ENCODE data around the gene KCNQ1.

Gene KCNQ1

DNA sequence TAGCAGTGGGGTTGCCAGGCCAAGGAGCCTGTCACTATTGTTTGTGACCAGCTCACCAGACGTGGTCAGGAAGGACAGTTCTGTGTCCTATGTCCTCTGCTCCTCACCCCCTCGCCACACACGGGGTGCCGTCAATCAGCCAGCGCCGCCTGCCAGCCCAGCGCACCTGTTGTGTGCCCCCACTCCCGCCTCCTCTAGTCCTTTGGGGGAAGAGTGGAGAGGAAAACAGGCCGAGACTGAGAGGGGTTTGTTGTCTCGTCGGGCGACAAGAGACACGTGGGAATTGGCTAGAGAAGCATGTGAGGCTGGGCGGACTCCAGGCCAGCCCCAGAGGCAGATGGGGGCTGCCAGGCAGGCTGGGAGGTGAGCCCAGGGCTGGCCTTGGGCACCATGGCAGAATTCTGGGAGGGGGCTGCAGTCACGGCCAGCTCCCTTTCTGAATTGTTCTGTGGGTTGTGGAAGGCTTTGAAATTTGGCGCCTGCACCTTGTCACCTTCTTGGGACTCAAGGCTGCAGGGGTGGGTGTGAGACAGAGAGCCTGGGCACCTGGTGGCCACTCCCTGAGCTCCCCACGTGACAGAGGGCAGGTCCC is 258.1 kb downstream of the KCNQ1 start:
- Histone ChIP-seq H3K9ac (ENCODE audit: low read length) (no peak overlapping the region), H3K27ac (ENCODE audit: low read depth, low read length) (no peak overlapping the region), H3K36me3 (ENCODE audit: control insufficient read depth, insufficient read depth, low read length) (no peaks in the 10 kb centered on the region), H3K4me3 (ENCODE audit: low read depth, low read length) (no peak overlapping the region), H3K4me1 (ENCODE audit: control insufficient read depth, insufficient read depth, low read length) (peaks cover 25% of the 10 kb centered on the region), H3K9me3 (ENCODE audit: control insufficient read depth, insufficient read depth, low read depth, low read length) (peaks cover 10% of the 10 kb centered on the region), H3K27me3 (ENCODE audit: control insufficient read depth, insufficient read depth, low read length) (peaks cover 61% of the 10 kb centered on the region)

DNA sequence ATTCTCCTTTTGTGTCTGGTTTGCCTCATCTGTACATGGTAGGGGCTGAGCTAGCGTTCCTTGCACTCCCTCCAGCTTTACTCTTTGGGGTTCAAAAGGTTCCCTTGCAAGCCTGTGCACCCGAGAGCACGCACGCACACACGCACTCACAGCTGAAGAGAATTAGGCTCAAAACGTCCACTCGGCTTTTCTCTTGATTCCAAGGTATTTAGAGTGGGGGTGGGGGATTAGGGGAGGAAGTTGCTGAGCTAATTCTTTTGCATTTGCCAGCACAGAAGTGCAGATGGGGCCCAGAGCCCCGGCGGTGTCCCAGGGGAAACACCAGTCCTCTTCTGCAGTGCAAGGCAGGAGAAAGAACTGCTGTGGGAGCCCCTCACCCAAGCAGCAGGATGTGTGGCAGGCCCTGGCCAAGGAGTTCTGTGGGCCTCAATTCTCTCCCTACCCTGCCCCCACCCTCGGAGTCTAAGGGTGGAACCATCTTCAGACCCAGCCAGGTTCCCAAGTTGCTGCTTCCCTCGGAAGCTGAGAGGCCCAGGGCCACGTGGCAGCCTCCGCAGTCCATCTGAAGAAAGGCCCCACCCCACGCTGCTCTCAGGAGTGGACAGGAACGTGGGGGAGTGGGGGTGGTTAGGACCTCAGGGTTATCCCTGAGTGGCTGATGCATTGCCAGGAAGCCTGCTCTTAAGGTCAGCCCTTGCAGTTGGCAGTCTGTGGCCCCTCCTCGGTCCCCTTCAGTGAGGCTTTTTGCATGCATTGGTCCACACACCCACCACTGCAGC is 258.7 kb downstream of the KCNQ1 start:
- no peak overlapping the region for H3K4me3 ChIP-seq (ENCODE audit: low read depth, low read length)
- H3K27ac ChIP-seq (ENCODE audit: low read depth, low read length) = no peak overlapping the region
- peaks cover 10% of the 10 kb centered on the region for H3K9me3 ChIP-seq (ENCODE audit: control insufficient read depth, insufficient read depth, low read depth, low read length)
- H3K27me3 ChIP-seq (ENCODE audit: control insufficient read depth, insufficient read depth, low read length) = peaks cover 68% of the 10 kb centered on the region
- H3K9ac ChIP-seq (ENCODE audit: low read length) = no peak overlapping the region
- H3K4me1 ChIP-seq (ENCODE audit: control insufficient read depth, insufficient read depth, low read length) = peaks cover 21% of the 10 kb centered on the region
- H3K36me3 ChIP-seq (ENCODE audit: control insufficient read depth, insufficient read depth, low read length) = no peaks in the 10 kb centered on the region

DNA sequence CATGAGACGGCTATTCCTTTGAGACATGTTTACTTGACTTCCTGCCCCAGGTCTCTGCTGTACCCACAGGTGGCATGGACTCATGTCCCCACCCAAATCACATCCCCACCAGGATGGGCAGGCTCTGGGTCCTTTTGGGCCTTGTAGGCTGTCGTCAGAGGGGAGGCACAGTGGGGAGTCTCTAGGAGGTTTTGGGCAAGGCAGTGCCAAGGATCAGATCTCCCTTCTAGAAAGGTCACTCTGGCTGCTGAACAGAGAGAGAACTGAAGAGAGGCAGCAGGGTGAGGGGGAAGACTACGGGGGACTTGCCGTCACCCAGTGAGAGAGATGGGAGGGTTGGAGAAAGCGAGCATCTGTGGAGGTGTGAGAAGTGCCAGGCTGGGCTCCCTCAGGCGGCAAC is 259.5 kb downstream of the KCNQ1 start:
- Histone ChIP-seq H3K27me3 (ENCODE audit: control insufficient read depth, insufficient read depth, low read length) (peaks cover 70% of the 10 kb centered on the region), H3K4me3 (ENCODE audit: low read depth, low read length) (no peak overlapping the region), H3K36me3 (ENCODE audit: control insufficient read depth, insufficient read depth, low read length) (no peaks in the 10 kb centered on the region), H3K9ac (ENCODE audit: low read length) (no peak overlapping the region), H3K4me1 (ENCODE audit: control insufficient read depth, insufficient read depth, low read length) (peaks cover 21% of the 10 kb centered on the region), H3K9me3 (ENCODE audit: control insufficient read depth, insufficient read depth, low read depth, low read length) (peaks cover 10% of the 10 kb centered on the region), H3K27ac (ENCODE audit: low read depth, low read length) (no peak overlapping the region)

DNA sequence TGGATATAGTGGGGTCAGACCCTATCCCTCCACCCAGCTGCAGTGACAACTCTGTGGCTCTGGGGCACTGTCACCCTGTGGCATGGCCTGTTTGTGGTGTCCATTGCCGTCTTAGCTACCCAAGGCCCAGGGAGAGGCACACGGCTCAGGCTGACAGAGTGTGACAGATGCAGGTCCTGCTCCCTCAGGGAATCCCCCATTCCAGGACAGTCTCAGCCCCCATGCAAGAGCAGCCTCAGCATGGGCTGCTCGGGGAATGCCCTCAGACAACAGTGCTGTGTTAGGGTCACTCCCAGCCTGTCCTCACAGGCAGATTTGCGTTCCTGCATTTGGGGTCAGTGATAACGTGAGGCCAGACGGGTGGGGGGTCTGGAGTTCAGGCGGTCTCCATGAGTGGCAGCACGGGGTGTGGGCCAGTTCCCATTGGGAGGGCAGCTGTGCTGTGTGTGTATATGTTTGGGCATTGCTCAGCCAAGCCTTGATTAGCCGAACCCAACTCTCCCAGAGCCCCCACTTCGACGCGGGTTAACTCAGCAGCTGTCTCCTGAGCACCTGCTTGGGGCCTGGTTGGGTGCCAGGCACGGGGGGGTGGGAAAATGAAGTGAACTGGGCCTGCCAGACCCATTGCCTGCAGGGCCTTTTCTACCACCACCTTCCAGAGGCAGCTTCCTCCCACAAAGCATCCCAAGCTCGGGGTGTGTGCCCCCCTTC is 260.2 kb downstream of the KCNQ1 start:
- H3K4me3 ChIP-seq (ENCODE audit: low read depth, low read length) = no peak overlapping the region
- H3K9me3 ChIP-seq (ENCODE audit: control insufficient read depth, insufficient read depth, low read depth, low read length) = peaks cover 12% of the 10 kb centered on the region
- H3K27ac ChIP-seq (ENCODE audit: low read depth, low read length) = no peak overlapping the region
- H3K4me1 ChIP-seq (ENCODE audit: control insufficient read depth, insufficient read depth, low read length) = peaks cover 21% of the 10 kb centered on the region
- H3K9ac ChIP-seq (ENCODE audit: low read length) = no peak overlapping the region
- no peaks in the 10 kb centered on the region for H3K36me3 ChIP-seq (ENCODE audit: control insufficient read depth, insufficient read depth, low read length)
- H3K27me3 ChIP-seq (ENCODE audit: control insufficient read depth, insufficient read depth, low read length) = peaks cover 72% of the 10 kb centered on the region

DNA sequence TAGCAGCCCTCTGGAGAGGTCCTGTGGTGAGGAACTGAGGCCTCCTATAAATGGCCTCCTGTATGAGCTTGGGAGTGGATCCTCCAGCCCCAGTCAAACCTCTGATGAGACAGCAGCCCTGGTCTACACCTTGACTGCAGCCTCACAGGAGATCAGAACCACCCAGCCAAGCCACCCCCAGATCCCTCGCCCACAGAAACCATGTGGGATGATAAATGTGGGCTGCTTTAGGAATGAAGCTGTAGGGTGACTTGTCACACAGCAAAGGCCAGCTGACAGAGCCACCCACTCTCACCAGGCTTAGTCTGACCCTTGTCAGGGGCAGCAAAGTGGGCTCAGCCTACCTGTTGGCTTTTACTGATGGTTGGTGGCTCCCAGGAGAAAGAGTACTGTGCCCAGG is 261.5 kb downstream of the KCNQ1 start:
- no peaks in the 10 kb centered on the region for H3K36me3 ChIP-seq (ENCODE audit: control insufficient read depth, insufficient read depth, low read length)
- no peak overlapping the region for H3K9ac ChIP-seq (ENCODE audit: low read length)
- peaks cover 18% of the 10 kb centered on the region for H3K9me3 ChIP-seq (ENCODE audit: control insufficient read depth, insufficient read depth, low read depth, low read length)
- no peak overlapping the region for H3K4me3 ChIP-seq (ENCODE audit: low read depth, low read length)
- H3K27ac ChIP-seq (ENCODE audit: low read depth, low read length) = no peak overlapping the region
- peaks cover 69% of the 10 kb centered on the region for H3K27me3 ChIP-seq (ENCODE audit: control insufficient read depth, insufficient read depth, low read length)
- H3K4me1 ChIP-seq (ENCODE audit: control insufficient read depth, insufficient read depth, low read length) = peaks cover 14% of the 10 kb centered on the region

DNA sequence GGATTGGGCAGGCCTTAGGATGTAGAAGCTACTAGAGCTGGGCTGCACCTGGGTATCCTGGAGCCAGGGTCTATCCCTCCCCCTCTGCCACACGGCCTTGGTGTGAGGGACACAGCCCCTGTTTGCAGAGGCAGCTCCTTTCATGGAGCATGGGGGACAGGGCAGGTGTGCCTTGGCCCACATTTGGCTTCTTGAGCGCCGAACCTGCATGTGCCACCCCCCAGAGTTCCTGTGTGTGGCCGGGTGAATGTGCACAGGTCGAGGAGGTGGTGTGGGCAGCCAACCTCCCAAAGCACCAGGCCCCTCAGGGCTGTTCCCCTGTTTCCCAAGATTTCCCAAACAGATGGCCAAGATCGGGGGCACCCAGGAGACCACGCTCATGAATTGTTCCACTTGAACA is 262.9 kb downstream of the KCNQ1 start:
- H3K9me3 ChIP-seq (ENCODE audit: control insufficient read depth, insufficient read depth, low read depth, low read length) = peaks cover 18% of the 10 kb centered on the region
- peaks cover 12% of the 10 kb centered on the region for H3K4me1 ChIP-seq (ENCODE audit: control insufficient read depth, insufficient read depth, low read length)
- H3K27ac ChIP-seq (ENCODE audit: low read depth, low read length) = no peak overlapping the region
- no peak overlapping the region for H3K4me3 ChIP-seq (ENCODE audit: low read depth, low read length)
- peaks cover 68% of the 10 kb centered on the region for H3K27me3 ChIP-seq (ENCODE audit: control insufficient read depth, insufficient read depth, low read length)
- no peaks in the 10 kb centered on the region for H3K36me3 ChIP-seq (ENCODE audit: control insufficient read depth, insufficient read depth, low read length)
- H3K9ac ChIP-seq (ENCODE audit: low read length) = no peak overlapping the region

DNA sequence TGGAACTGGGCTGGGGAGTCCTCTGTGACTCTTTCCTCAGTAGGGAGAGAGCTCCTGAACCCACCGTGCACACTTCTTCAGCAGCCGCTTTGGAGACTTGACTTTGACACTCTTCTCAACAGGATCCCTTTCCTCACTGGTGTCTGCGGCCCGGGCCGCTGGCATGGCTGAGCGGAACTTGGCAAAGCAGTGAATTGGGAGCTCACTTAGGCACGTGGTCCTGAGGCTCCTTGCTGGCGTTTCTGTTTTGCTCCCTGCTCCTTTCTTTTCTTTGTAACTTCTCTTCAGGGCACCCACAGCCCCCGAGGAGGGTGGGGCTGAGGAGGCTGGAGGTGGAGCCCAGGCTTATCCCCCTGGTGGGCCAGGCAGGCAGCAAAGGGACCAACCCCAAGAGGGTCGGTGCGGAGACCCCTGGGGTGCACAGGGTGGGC is 263.4 kb downstream of the KCNQ1 start:
- H3K4me1 ChIP-seq (ENCODE audit: control insufficient read depth, insufficient read depth, low read length) = peaks cover 9% of the 10 kb centered on the region
- no peak overlapping the region for H3K27ac ChIP-seq (ENCODE audit: low read depth, low read length)
- peaks cover 69% of the 10 kb centered on the region for H3K27me3 ChIP-seq (ENCODE audit: control insufficient read depth, insufficient read depth, low read length)
- H3K9ac ChIP-seq (ENCODE audit: low read length) = no peak overlapping the region
- peaks cover 18% of the 10 kb centered on the region for H3K9me3 ChIP-seq (ENCODE audit: control insufficient read depth, insufficient read depth, low read depth, low read length)
- no peak overlapping the region for H3K4me3 ChIP-seq (ENCODE audit: low read depth, low read length)
- H3K36me3 ChIP-seq (ENCODE audit: control insufficient read depth, insufficient read depth, low read length) = no peaks in the 10 kb centered on the region

DNA sequence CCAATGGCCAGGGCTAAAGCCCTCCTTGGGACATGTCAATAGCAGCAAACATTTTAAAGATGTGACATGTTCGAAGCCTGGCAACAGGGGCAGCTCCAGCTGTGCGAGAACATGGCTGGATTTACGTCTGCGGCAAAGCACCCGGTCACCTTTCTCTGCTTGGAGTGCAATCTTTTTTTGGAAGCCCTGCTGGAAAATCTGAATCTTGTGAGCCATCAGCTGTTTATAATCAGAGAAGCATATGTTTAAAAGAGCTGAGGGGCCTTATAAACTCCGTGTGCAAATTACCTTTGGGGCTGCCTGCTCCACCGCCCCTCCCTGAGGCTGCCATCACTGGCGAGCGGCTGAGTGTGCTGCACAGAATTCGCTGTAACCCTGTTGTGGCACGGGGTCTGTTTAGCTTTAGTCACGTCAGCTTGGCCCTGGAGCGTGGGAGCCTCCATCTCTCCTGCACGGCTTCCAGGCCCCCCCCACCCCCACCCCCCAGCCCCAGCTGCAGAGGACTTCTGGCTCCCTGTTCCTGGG is 264.0 kb downstream of the KCNQ1 start:
- Histone ChIP-seq H3K27ac (ENCODE audit: low read depth, low read length) (no peak overlapping the region), H3K9me3 (ENCODE audit: control insufficient read depth, insufficient read depth, low read depth, low read length) (peaks cover 18% of the 10 kb centered on the region), H3K4me1 (ENCODE audit: control insufficient read depth, insufficient read depth, low read length) (peaks cover 3% of the 10 kb centered on the region), H3K9ac (ENCODE audit: low read length) (no peak overlapping the region), H3K36me3 (ENCODE audit: control insufficient read depth, insufficient read depth, low read length) (no peaks in the 10 kb centered on the region), H3K27me3 (ENCODE audit: control insufficient read depth, insufficient read depth, low read length) (peaks cover 68% of the 10 kb centered on the region), H3K4me3 (ENCODE audit: low read depth, low read length) (no peak overlapping the region)

DNA sequence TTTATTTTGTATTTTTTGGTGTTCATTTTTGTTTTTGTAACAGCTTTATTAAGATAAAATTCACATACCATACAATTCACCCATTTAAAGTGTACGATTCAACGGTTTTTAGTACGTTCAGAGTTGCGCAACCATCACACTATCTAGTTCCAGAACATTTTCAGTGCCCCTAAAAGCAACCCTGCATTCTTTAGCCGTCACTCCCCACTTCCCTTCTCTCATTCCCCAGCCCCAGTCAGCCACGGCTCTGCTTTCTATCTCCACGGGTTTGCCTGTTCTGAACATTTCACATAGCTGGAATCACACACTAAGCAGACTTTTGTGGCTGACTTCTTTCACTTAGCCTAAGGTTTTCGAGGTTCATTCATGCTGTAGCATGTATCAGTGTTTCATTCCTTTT is 264.6 kb downstream of the KCNQ1 start:
- no peak overlapping the region for H3K4me3 ChIP-seq (ENCODE audit: low read depth, low read length)
- no peak overlapping the region for H3K27ac ChIP-seq (ENCODE audit: low read depth, low read length)
- peaks cover 67% of the 10 kb centered on the region for H3K27me3 ChIP-seq (ENCODE audit: control insufficient read depth, insufficient read depth, low read length)
- peaks cover 18% of the 10 kb centered on the region for H3K9me3 ChIP-seq (ENCODE audit: control insufficient read depth, insufficient read depth, low read depth, low read length)
- H3K36me3 ChIP-seq (ENCODE audit: control insufficient read depth, insufficient read depth, low read length) = no peaks in the 10 kb centered on the region
- H3K4me1 ChIP-seq (ENCODE audit: control insufficient read depth, insufficient read depth, low read length) = no peaks in the 10 kb centered on the region
- no peak overlapping the region for H3K9ac ChIP-seq (ENCODE audit: low read length)

DNA sequence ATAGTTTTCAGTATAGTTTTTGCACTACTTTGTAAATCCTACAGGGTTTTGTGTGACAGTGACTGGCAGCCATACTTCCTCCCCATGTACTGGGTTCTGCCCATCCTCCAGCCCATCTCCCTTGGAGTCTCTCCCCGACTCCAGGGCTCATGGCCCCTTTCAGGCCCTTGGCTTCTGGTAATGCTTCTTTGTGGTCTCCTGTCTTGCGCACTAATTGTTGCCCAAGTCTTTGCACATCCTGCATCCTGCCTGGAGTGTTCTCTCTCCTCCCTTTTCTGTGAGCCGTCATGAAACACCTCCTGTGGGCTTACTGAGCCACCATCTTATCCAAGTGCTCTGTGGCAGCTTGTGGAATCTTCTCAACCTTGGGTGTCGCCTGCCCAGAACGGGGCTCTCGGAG is 266.4 kb downstream of the KCNQ1 start:
- Histone ChIP-seq H3K9ac (ENCODE audit: low read length) (no peak overlapping the region), H3K4me1 (ENCODE audit: control insufficient read depth, insufficient read depth, low read length) (no peaks in the 10 kb centered on the region), H3K27me3 (ENCODE audit: control insufficient read depth, insufficient read depth, low read length) (peaks cover 73% of the 10 kb centered on the region), H3K9me3 (ENCODE audit: control insufficient read depth, insufficient read depth, low read depth, low read length) (peaks cover 13% of the 10 kb centered on the region), H3K4me3 (ENCODE audit: low read depth, low read length) (no peak overlapping the region), H3K27ac (ENCODE audit: low read depth, low read length) (no peak overlapping the region), H3K36me3 (ENCODE audit: control insufficient read depth, insufficient read depth, low read length) (no peaks in the 10 kb centered on the region)

DNA sequence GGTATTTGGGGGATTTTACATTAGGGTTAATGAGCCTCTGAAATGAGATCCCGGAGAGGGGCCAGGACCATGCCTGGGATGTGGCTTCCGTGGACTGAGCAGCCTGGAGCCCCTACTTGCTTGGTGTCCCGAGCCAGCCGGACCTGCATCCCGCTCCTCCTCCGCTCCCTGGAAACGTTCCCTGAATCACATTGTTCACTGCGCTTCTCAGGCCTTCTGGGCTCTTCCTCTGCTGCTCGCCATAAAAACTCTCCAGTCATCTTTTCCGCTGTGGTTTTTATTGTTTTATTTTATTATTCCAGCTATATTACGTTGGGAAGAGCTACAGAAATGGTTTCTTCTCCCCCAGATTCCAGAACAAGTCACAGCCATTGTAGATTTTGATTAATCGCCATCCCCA is 268.3 kb downstream of the KCNQ1 start:
- Histone ChIP-seq H3K36me3 (ENCODE audit: control insufficient read depth, insufficient read depth, low read length) (no peaks in the 10 kb centered on the region), H3K4me3 (ENCODE audit: low read depth, low read length) (no peak overlapping the region), H3K27ac (ENCODE audit: low read depth, low read length) (no peak overlapping the region), H3K4me1 (ENCODE audit: control insufficient read depth, insufficient read depth, low read length) (peaks cover 1% of the 10 kb centered on the region), H3K27me3 (ENCODE audit: control insufficient read depth, insufficient read depth, low read length) (peaks cover 75% of the 10 kb centered on the region), H3K9ac (ENCODE audit: low read length) (no peak overlapping the region), H3K9me3 (ENCODE audit: control insufficient read depth, insufficient read depth, low read depth, low read length) (peaks cover 8% of the 10 kb centered on the region; the same call in 1 of the 2 replicates)
